Uterus (tissue), 2 donors: Measurements from ENCODE around the gene NCKAP5L.
"Not testable (repeated sequence)": the region's sequence is repeated elsewhere in the genome, so short reads cannot be mapped to it uniquely, and the experiment has no call there.

Experiments
- POLR2A ChIP-seq, 2 donors: fragments of 450-650 bp; IDR thresholded peaks; one replicate each; pipeline ENCODE4 v1.6.1; 2016; ENCODE audit warnings: antibody characterized with exemption in 2 of 2, mild to moderate bottlenecking in 1 of 2, moderate library complexity in 1 of 2
- TF ChIP-seq, protein P1 (sequence below), 4 experiments: fragments of 200-600 bp in 2 of 4; fragments of 450-650 bp in 2 of 4; sonication (generic) in 2 of 4; IDR thresholded peaks; one replicate each; pipeline ENCODE4 v1.5.1; 2016 to 2019; ENCODE audit warnings: antibody characterized with exemption in 4 of 4, mild to moderate bottlenecking in 2 of 4, moderate library complexity in 1 of 4

- TF ChIP-seq, protein P1, sequence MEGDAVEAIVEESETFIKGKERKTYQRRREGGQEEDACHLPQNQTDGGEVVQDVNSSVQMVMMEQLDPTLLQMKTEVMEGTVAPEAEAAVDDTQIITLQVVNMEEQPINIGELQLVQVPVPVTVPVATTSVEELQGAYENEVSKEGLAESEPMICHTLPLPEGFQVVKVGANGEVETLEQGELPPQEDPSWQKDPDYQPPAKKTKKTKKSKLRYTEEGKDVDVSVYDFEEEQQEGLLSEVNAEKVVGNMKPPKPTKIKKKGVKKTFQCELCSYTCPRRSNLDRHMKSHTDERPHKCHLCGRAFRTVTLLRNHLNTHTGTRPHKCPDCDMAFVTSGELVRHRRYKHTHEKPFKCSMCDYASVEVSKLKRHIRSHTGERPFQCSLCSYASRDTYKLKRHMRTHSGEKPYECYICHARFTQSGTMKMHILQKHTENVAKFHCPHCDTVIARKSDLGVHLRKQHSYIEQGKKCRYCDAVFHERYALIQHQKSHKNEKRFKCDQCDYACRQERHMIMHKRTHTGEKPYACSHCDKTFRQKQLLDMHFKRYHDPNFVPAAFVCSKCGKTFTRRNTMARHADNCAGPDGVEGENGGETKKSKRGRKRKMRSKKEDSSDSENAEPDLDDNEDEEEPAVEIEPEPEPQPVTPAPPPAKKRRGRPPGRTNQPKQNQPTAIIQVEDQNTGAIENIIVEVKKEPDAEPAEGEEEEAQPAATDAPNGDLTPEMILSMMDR (IDR thresholded peaks at IDR 0.05): not testable (repeated sequence)
- TF ChIP-seq POLR2A (IDR thresholded peaks at IDR 0.05): not testable (repeated sequence)
These were observed 27.7 kb upstream of the NCKAP5L start for GRCh38 chr12:49855890-49856289.
